SK-MEL-5 (cell line): ENCODE measurements around the gene ACTR1B. TPM values are rescaled to one million over a fixed set of nuclear protein-coding genes. Genes with fewer than 3 reads are reported as not detected.

ENCODE experiments used
- small RNA-seq, 2 experiments: library from RNA; depleted of rRNA; stranded (forward); fragments of <200 nt; gene quantifications; one replicate each; pipeline ENCODE3, GENCODE V24; 2014
- total RNA-seq: library from RNA; depleted of rRNA; stranded (reverse); fragments of >200 nt; shearing (Covaris generic); gene quantifications from 2 replicates; pipeline ENCODE4 v1.2.3, GENCODE V29; 2014; rRNA removed

Gene ACTR1B
- total RNA-seq, 1 experiment from 2014 or later = 10.8 TPM

Small RNA genes within 50 kb of the gene (small RNA-seq; reads per million reads assigned to genes)
- 0.04 to 0.29 reads per million in 2 experiments for gene RNU4-8P

Other genes with a start within 250 kb of the ACTR1B start
- 4.1 and 4.3 TPM in 2 replicates for gene ANKRD36B, start 74.2 kb downstream of the ACTR1B start, total RNA-seq
- 456 and 467 TPM in 2 replicates for gene COX5B, start 18.0 kb downstream of the ACTR1B start, total RNA-seq
- 0.19 and 0.21 TPM in 2 replicates for gene C2orf92, start 5.7 kb upstream of the ACTR1B start, total RNA-seq
- gene ZAP70, start 49.5 kb upstream of the ACTR1B start, total RNA-seq = not detected in 2 replicates